ENCODE measurements around the gene MACROD2. TPM values are rescaled to one million over a fixed set of nuclear protein-coding genes. Genes with fewer than 3 reads are reported as not detected.

Gene MACROD2
- total RNA-seq, 1 donor from 2014 or later: 78.2 TPM

DNA sequence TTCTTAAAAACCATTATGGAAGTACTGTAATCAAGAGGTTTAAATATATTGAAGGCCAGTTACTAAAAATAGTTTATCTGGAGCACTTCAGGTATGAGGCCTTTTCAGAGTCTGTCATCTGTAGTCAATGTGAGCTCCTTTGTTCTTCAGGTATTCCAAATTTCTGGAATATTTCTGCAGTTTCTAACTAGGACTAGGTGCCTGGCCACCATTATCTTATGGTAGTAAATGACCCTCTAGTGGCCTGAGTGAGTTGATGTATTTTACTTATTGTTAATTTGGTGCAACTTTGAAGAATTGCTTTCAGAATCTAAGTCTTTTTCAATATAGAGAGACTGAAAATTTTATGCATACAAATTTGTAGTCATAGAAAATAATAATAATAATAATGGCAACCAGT, 437.3 kb downstream of the MACROD2 start:
- DNase-seq (no peak), ATAC-seq (no peak)
- Histone ChIP-seq H3K36me3 (no peaks in the 10 kb centered on the region), H3K9me3 (no peaks in the 10 kb centered on the region), H3K27me3 (no peaks in the 10 kb centered on the region), H3K4me1 (no peaks in the 10 kb centered on the region), H3K27ac (no peak overlapping the region), H3K4me3 (no peak overlapping the region)
- TF ChIP-seq, protein P1, sequence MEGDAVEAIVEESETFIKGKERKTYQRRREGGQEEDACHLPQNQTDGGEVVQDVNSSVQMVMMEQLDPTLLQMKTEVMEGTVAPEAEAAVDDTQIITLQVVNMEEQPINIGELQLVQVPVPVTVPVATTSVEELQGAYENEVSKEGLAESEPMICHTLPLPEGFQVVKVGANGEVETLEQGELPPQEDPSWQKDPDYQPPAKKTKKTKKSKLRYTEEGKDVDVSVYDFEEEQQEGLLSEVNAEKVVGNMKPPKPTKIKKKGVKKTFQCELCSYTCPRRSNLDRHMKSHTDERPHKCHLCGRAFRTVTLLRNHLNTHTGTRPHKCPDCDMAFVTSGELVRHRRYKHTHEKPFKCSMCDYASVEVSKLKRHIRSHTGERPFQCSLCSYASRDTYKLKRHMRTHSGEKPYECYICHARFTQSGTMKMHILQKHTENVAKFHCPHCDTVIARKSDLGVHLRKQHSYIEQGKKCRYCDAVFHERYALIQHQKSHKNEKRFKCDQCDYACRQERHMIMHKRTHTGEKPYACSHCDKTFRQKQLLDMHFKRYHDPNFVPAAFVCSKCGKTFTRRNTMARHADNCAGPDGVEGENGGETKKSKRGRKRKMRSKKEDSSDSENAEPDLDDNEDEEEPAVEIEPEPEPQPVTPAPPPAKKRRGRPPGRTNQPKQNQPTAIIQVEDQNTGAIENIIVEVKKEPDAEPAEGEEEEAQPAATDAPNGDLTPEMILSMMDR (IDR thresholded peaks at IDR 0.05): no peak
- intact Hi-C loops (cut with DNase I): no loop called here

DNA sequence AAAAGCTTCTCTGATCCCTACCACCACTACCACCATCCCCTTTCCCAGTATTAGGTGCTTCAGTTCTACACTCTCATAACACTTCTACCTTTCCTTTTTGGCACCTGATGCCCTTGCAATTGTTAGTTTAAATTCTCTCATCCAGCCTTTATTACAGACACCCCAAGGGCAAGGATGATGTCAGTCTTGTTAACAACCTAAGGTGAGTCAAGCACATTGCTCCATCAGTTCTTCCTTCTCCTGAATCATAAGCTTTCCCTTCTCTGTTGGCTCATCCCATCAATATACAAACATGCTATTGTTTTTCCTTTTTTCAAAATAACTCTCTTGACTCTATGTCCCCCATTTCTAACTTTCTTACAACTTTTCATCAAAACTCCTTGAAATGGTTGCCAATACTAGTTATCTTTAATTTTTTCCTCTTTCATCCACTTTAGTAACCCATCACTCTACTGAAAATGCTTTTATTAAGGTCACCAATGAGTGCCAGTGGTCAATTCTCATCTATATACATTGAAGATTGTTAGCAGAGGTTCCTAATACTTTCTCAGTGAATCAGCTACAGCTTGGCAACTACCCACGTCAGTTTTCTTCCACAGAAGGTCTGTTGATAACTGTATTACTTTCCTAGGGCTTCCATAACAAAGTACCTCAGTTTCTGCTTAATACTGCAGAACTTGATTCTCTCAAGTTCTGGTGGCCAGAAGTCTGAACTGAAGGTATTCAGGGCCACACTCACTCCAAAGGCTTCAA, 439.2 kb downstream of the MACROD2 start:
- ATAC-seq (no peak), DNase-seq (no peak)
- no peaks in the 10 kb centered on the region for H3K4me1 ChIP-seq
- TF ChIP-seq, protein P1 (IDR thresholded peaks at IDR 0.05): no peak
- H3K27me3 ChIP-seq: no peaks in the 10 kb centered on the region
- no peak overlapping the region for H3K27ac ChIP-seq
- H3K4me3 ChIP-seq: no peak overlapping the region
- intact Hi-C loops (cut with DNase I): no loop called here
- no peaks in the 10 kb centered on the region for H3K9me3 ChIP-seq
- no peaks in the 10 kb centered on the region for H3K36me3 ChIP-seq

DNA sequence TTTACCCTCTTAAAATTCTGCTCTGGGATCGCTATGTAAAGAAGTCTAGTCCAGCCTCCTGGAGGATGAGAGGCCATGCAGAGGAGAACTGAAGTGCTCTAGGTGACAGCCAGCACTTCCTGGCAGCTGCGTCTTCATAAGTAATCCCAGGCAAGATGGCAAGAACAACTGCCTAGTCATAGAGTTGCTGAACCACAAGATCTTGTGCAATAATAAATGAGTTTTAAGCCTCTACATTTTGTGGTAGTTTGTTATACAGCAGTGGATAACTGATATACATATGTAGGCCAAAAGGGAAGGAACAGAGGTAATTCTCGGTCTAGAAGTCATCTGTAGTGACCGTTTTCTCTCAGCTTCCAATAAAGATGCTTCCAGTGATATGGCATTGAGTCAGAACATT, 445.9 kb downstream of the MACROD2 start:
- ATAC-seq: no peak
- no peaks in the 10 kb centered on the region for H3K4me1 ChIP-seq
- no peak for DNase-seq
- H3K27me3 ChIP-seq: no peaks in the 10 kb centered on the region
- H3K27ac ChIP-seq: no peak overlapping the region
- TF ChIP-seq, protein P1 (IDR thresholded peaks at IDR 0.05): no peak
- intact Hi-C loops (cut with DNase I): no loop called here
- no peaks in the 10 kb centered on the region for H3K36me3 ChIP-seq
- H3K4me3 ChIP-seq: no peak overlapping the region
- no peaks in the 10 kb centered on the region for H3K9me3 ChIP-seq

DNA sequence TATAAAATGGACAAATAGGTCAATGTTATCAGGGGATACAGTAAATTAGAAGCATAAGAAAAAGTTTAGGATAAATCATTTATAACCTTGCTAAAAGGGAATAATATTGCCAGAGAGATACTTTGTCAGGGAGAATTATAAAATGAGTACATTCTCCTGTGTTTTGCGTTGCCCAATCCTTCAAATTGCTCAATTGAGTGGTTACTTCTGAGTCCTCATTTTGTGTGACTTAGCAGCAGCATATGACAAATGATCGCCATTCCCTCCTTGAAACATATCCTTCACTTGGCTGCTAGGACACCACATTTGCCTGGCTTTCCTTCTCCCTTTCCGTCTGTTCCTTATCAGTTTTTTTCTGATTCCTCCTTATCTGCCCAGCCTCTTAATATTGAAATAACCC, 448.8 kb downstream of the MACROD2 start:
- no peak overlapping the region for H3K27ac ChIP-seq
- TF ChIP-seq, protein P1 (IDR thresholded peaks at IDR 0.05): no peak
- ATAC-seq (no peak), DNase-seq (no peak)
- H3K36me3 ChIP-seq: no peaks in the 10 kb centered on the region
- no peak overlapping the region for H3K4me3 ChIP-seq
- intact Hi-C loops (cut with DNase I): no loop called here
- no peaks in the 10 kb centered on the region for H3K9me3 ChIP-seq
- H3K27me3 ChIP-seq: no peaks in the 10 kb centered on the region
- no peaks in the 10 kb centered on the region for H3K4me1 ChIP-seq

DNA sequence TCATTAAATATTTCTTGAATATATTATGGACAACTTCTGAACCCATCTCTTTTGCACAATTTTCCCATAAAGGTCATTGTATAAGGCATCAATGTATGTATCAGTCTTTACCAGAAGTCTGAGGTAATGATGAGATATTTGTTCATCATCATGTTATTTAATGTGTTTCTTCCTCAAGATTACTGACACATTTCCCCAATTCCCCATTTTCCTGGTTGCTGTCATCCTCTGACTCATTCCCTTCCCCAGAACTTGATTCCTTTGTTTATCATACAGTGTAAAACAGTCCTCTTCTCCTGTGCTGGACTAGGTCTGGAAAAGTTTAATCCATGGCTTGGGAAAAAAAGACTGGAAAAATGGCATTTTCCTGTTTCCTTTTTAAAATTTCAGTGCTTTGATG, 450.0 kb downstream of the MACROD2 start:
- H3K36me3 ChIP-seq: no peaks in the 10 kb centered on the region
- H3K4me1 ChIP-seq: no peaks in the 10 kb centered on the region
- DNase-seq (no peak), ATAC-seq (no peak)
- H3K27ac ChIP-seq: no peak overlapping the region
- TF ChIP-seq, protein P1 (IDR thresholded peaks at IDR 0.05): no peak
- H3K9me3 ChIP-seq: no peaks in the 10 kb centered on the region
- no peak overlapping the region for H3K4me3 ChIP-seq
- H3K27me3 ChIP-seq: no peaks in the 10 kb centered on the region
- intact Hi-C loops (cut with DNase I): no loop called here

DNA sequence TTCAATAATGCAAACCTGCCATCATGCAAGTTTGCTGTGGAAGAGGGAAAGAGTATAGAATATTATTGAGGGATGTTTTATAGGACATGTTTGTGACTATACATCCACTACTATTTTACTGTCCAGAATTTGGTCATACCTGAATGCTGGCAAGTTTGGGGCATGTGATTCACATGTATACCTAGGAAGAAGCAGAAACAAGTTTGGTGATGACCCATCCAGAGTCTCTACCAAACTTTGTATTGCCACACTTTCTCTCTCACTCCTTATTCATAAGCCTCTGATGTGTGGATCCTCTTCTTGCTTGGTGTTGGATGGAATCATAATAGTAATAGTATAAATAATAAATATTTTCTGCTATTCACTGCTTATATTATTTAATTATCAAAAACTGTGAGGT, 450.6 kb downstream of the MACROD2 start:
- ATAC-seq (no peak), DNase-seq (no peak)
- no peaks in the 10 kb centered on the region for H3K27me3 ChIP-seq
- TF ChIP-seq, protein P1 (IDR thresholded peaks at IDR 0.05): no peak
- no peaks in the 10 kb centered on the region for H3K4me1 ChIP-seq
- H3K9me3 ChIP-seq: no peaks in the 10 kb centered on the region
- no peak overlapping the region for H3K4me3 ChIP-seq
- no peak overlapping the region for H3K27ac ChIP-seq
- no peaks in the 10 kb centered on the region for H3K36me3 ChIP-seq
- intact Hi-C loops (cut with DNase I): no loop called here

All from upper lobe of right lung (tissue), 1 donor.